Right lobe of liver (tissue), 4 donors: ENCODE results near the gene SLC25A23.

Experiments used
- CTCF ChIP-seq, 4 donors: fragments of 200-600 bp in 3 of 4; fragments of 450-650 bp in 1 of 4; IDR thresholded peaks; one replicate each; pipeline versions ENCODE4 v1.5.1 to v1.8.0; 2016 to 2022; ENCODE audit warnings: antibody characterized with exemption in 4 of 4, mild to moderate bottlenecking in 2 of 4
- POLR2A ChIP-seq: fragments of 450-650 bp; IDR thresholded peaks from one replicate; pipeline ENCODE4 v1.6.1; 2017; ENCODE audit warnings: antibody characterized with exemption, mild to moderate bottlenecking
- donor health status: DM: no; HTN: no; CAD: no.
- donor health status: DM: no; HTN: no; CAD: no.
- donor health status: DM: no; HTN: yes; CAD: no.

- TF ChIP-seq CTCF (IDR thresholded peaks at IDR 0.05) (no peak), POLR2A (no peak)
These were observed 24.6 kb upstream of the SLC25A23 start for GRCh38 chr19:6484230-6484629.
